Measurements from ENCODE around the gene UNC13A.

DNA sequence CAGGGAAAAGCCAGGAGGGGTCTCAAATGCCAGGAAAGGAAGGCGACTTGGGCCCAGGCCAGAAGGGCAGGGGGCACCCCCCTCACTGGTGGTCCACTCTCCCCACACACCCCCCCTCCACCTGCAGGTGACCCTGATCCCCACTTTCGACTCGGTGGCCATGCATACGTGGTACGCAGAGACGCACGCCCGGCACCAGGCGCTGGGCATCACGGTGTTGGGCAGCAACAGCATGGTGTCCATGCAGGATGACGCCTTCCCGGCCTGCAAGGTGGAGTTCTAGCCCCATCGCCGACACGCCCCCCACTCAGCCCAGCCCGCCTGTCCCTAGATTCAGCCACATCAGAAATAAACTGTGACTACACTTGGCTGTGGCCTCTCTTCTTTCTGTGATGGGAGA is 46.0 kb upstream of the UNC13A start:
- TF ChIP-seq, protein P1, sequence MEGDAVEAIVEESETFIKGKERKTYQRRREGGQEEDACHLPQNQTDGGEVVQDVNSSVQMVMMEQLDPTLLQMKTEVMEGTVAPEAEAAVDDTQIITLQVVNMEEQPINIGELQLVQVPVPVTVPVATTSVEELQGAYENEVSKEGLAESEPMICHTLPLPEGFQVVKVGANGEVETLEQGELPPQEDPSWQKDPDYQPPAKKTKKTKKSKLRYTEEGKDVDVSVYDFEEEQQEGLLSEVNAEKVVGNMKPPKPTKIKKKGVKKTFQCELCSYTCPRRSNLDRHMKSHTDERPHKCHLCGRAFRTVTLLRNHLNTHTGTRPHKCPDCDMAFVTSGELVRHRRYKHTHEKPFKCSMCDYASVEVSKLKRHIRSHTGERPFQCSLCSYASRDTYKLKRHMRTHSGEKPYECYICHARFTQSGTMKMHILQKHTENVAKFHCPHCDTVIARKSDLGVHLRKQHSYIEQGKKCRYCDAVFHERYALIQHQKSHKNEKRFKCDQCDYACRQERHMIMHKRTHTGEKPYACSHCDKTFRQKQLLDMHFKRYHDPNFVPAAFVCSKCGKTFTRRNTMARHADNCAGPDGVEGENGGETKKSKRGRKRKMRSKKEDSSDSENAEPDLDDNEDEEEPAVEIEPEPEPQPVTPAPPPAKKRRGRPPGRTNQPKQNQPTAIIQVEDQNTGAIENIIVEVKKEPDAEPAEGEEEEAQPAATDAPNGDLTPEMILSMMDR (IDR thresholded peaks at IDR 0.05; ENCODE audit: low read depth, low read length), result no peak
- TF ChIP-seq POLR2A (IDR thresholded peaks at IDR 0.05; ENCODE audit: extremely low read depth, insufficient read length), result no peak
- TF ChIP-seq, protein P2, sequence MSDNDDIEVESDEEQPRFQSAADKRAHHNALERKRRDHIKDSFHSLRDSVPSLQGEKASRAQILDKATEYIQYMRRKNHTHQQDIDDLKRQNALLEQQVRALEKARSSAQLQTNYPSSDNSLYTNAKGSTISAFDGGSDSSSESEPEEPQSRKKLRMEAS (IDR thresholded peaks at IDR 0.05; ENCODE audit: low read depth, low read length), result no peak

All from NB4 (cell line).